ENCODE results near the gene SH3PXD2A.

Gene SH3PXD2A

GRCh38 chr10:103717341-103718246 is 137.8 kb downstream of the SH3PXD2A start:
- no peak for DNase-seq

DNA sequence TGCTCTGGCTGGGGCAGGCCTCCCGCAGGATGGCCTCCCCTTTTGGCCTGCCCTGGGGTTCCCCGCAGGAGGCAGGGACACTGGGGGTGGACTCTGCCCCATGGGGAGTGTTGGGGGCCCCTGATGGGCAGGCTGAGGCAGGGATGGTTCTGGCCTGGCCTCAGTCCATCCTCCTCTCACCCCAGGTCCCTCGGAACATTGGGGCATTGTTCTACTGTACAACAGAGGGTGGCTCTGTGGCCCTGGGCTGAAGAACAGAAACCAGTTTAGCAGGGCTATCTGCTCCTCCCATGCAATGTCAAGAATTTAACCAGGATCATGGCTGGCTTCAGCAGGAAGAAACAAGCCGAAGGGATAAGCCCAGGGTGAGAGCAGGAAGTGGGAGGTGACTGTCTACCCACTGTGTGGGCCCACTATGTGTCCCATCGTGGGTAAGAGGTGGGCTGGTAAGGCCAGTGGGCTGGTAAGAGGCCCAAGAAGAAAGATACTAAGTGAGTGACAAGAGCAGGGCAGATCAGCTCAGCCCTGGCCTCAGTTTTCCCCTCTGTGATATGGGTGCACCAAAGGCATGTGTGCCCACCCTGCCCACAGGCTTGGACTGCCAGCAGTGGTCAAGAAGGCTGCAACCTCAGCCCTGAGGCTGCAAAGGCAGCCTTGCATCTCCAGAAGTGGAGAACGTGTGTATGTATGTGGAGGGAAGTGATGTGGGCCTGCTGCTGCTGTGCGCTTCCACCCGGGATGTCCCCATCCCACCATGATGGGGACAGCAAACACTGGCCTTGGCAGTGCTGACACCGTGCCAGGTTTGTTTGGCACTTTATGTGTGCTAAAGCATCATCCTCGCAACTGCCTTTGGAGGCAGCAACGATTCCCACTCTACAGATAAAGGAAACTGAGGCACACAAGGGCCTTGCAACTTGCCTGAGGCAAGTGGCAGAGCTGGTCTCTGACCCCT is 138.9 kb downstream of the SH3PXD2A start:
- DNase-seq, result no peak

DNA sequence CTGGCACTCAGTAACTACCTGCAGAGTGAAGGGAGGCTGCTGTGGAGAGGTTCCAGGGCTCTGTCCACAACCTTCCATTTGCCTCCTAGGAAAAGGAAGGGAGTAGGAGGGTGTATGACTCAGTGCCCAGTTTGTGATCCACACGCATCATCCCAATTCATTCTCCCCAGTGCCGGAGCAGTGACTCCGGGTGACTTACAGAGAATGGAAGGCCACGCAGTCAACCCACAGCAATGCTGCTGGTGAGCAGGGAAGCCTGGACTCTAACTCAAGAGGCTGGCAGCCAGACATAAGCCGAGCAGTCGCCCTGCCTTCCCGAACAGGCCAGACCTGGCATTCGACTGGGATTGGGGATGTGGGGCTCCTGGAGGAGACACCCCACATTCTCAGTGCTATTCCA is 139.9 kb downstream of the SH3PXD2A start:
- no peak for DNase-seq

DNA sequence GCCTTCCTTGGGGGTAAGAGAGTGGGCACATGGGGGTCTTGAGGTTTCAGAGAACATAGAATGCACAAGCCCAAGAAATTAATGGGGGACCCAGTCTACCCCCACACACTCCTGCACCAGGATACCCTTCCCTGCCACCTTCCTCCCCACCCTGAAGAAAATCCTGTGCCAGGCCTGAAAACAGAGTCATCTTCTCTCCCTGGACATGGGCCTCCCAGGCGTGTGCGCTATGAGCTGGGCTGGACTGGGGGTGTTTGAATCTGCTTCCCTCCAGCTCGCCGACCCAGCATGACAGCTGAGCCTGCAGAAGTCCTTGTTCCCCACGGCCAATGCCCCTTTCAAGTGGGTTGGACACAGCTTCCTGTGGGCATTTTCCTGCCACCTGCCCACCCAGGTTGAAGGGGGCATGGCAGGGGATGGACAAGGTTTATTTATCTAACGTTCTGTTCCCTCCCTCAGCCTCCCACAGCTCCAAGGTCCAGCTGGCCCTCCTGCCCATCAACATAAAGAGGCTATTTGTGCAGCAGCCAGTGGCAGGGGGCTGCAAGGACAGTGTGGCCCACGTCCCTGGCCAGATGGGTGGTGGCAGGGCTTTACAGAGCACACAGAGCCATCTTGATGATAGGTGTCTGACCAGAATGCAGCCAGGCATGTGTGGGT is 141.0 kb downstream of the SH3PXD2A start:
- DNase-seq, result no peak

DNA sequence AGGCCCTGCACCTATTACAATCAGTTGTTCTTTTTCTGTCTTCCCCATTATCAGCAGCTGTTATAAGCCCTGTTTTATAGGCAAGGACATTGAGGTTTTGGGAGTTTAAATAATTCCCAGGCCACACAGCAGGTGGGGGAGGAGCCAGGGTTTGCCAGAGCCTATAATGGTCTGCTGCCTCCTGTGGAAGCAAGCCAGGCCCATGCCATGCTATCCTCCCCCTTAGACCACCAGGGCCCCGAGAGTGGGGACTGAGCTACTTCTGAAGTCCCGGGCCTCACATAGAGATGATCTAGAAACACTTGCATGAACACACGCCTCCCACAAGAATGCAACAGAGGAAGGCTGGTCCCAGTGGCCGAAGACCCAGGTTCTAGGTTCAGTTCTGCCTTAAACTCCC is 141.7 kb downstream of the SH3PXD2A start:
- DNase-seq, result no peak

DNA sequence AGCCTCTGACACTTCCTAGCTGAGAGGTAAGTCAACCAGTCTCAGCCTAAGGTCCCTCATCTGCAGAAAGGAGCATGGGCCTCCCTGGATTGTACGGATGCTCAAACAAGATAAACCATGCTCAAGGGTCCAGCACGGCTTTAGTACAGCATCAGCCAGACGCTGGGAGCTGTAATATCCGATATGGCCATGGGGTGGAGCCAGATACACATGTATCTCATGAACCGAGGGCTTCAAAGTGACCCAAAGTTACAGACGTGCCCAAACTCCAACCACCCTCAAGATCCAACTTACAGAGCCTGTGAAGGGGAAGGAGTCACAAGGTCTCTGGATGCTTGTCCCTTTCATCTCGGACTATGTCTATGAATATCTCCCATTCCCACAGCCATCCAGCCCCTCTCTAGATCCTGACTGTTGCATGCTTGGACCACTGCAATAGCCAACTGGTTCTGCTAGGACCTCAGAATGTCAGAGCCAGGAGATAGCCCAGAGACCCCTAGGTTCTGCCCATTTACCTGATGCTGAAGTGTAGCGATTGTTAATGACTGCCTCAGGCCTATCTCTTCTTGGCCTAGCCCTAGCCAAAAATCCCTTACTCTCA is 142.4 kb downstream of the SH3PXD2A start:
- peak; percentile 68 for DNase-seq

DNA sequence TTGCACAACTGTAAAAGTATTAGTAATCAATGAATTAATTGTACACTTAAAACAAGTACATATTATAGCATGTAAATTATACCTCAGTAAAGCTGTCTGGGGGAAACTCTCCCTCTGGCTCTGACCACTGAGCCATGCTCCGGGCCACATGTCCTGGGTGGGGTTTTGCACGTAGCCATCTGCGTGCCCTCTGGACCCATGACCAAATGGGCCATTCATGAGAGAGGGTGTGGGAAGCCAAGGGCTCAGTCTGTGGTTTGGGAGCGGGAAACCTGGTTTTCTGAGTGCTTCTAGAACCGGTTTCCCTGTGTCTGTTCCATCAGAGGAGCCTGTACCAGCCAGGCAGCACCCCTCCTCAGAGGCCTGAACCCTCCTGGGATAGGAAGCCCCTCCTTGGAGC is 143.2 kb downstream of the SH3PXD2A start:
- DNase-seq, result no peak

GRCh38 chr10:103711351-103711994 is 143.9 kb downstream of the SH3PXD2A start:
- DNase-seq, result no peak

DNA sequence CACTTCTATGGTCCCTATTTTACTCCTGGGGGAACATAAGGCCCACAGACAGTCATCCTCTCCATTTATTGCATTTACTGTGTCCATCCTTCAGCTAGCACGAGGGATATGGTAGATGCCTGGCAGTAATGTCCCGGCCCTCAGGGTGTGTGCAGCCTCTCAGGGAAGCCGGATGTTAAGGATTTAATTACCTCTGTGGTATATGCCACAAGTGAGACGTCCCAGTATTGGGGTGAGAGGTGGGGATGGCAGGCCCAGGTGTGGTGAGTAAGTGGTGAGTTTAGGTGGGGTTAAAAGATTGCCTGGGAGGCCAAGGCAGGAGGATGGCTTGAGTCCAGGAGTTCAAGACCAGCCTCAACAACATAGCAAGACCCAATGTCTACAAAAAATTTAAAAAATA is 144.9 kb downstream of the SH3PXD2A start:
- DNase-seq, result no peak

DNA sequence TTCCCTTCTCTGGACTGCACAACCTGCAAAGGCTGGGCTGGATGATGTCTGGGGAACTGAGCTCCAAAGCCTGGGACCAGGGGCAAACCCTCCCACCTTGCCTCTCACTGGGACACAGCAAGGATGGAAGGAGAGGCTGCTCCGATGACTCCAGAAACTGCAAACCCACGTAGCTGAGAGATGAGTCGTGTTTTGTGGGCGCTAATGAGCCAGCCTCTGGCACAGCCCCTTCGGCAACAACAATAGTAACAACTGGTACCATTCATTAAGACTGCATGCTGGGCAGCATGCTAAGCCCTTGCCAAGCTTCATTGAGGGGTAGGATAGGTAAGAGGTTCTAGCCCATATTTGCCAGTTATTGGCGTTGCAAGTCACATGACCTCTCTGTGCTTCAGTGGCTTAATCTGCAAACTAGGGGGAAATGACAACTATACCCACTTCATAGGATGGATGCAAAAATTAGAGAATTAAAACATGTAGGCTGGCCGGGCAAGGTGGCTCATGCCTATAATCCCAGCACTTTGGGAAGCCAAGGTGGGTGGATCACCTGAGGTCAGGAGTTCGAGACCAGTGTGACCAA is 145.9 kb downstream of the SH3PXD2A start:
- no peak for DNase-seq

GRCh38 chr10:103708627-103709288 is 146.6 kb downstream of the SH3PXD2A start:
- no peak for DNase-seq

DNA sequence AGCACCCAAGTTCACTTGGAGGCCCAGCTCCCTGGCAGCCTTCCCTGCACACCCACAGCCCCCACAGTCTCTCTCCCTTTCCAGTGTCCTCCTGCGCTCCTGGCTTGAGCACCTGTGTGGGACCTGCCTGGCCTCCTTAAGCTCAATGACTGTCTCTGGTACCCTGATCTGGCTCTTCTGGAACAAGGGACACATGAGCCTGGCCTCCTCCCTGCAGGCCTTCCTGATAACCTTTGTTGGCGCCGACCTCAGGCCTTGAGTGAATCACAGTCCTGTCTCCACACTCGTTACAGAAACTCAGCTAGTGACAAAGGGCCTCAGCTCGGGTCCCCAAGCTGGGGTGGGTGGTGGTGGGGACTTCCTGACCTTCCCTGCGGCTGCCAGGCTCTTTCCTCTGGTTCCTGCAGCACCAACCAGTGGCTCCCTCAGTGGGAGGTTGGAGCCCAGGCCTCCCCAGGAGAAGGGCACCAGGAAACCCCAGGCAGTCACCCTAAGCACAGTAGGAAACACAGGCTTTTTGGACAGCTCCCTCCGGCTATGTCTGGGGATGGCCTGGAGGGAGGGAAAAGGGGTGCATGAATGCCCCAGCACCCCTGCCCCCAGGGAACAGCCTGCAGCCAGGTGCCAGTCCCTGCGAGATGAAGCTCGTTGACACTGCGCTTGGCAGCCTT is 147.3 kb downstream of the SH3PXD2A start:
- no peak for DNase-seq

DNA sequence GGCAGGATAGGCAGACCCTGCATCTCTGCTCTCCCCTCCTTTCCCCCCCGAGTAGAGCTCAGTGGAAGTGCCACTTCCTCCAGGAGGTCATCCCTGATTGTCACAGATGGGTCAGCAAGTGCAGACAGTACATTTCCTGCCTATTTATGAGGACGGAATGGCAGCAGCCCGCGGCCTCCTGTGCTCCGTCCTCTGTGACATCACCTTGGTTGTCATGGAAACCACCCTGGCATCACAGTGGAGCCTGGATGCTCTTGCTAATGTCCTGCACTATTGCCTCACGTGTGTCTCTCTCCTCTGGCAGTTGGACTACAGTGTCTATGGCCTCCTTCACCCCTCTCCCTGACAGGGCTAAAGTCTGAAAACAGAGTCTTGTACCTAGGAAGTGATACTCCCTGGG is 148.6 kb downstream of the SH3PXD2A start:
- DNase-seq, result no peak

GRCh38 chr10:103706047-103706446 is 149.3 kb downstream of the SH3PXD2A start:
- DNase-seq, result no peak

GRCh38 chr10:103703941-103704919 is 151.1 kb downstream of the SH3PXD2A start:
- DNase-seq, result no peak

- DNase-seq, result no peak
Measured at GRCh38 chr10:103701380-103702222, 153.8 kb downstream of the SH3PXD2A start.

DNA sequence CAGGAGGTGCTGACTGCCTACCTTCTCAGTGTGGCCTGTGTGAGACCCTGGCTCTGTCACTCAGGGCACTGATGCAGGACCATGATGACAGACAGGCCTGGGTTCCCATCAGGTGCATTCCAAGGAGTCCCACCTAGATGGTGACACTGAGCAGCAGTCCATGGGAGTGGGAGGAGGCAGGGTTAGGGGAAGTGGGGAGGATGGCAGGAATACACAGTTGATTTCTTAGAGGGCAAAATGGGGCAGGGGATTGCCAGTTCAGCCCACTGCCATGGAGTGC is 155.0 kb downstream of the SH3PXD2A start:
- no peak for DNase-seq

DNA sequence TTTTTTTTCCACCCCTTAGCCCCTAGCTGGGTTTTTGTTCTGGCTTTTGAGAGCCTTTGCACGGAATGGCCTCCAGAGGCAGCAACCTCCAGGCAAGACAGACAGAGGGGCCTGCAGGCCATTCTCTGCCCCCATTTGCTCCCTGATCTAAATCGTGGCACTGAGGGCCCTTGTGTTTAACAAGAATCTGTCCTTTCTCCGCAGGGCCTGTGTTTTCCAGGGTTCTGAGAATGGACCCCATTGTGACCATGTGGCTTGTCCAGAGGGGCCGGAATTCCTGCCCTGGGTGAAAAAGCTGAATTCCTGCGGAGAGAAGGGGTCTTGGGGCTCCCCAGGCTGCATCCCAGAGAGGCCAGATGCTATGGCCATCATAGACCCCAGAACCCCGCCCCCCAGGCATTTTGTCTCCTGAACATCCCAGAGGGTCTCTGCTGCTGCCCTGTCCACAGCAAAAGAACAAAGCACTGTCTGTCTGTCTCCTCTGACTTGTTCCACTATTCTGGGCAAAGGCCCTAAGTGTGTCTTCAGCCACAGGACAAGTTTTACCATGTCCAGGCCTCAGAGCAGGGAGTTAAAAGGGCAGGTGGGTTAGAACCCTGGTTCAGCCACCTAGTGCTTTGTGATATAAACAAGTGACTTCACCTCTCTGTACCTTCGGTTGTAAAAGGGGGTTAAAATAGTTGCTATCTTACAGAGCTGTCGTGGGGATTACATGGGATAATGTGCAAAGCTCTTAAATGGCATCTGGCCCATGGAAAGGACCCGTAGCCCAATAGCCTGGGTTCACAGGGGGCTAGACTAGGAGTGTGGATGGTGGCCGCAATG is 155.6 kb downstream of the SH3PXD2A start:
- no peak for DNase-seq

All from GDM1 (cell line).